ENCODE measurements around the gene NR1D1.

The NR1D1 gene

DNA sequence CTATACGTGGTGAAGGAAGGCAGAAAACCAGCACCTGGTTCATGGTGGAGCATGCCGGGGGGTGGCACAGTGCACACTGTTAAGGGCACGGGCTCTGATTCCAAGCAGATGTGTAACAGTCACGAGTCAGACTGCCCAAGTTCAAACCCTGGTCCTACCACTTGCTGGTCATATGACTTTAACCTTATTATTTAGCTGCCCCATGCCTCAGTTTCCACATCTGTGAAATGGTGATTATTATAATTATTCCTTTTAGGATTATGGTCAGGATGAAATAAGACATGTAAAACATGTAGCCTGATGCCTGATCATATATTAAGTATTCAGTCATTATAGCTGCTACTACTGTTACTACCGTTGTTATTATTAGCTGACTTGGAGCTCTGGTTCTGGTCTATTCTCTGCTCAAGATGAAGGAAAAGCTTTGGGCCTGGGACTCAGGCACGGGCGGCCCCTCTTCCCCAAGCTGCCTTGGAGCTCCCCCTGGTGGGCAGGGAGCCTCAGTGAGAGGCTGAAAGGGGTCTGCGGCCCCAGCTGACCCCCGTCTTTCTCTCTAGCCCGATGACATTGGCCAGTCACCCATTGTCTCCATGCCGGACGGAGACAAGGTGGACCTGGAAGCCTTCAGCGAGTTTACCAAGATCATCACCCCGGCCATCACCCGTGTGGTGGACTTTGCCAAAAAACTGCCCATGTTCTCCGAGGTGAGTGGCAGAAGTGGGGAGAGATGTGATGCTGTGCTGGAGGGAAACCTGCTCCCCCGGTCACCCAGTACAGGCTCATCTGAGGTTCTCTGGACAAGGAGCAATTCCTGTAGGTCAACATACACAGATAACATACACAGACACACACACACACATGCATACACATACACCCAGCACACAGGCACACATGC lies 14.0 kb downstream of the NR1D1 start:
- no peak for FAIRE-seq
- peak; percentile 80 for DNase-seq (ENCODE audit: insufficient read length)
- TF ChIP-seq POLR2AphosphoS5 (IDR thresholded peaks at IDR 0.05; ENCODE audit: low read depth, low read length): no peak
- TF ChIP-seq TAF1 (IDR thresholded peaks at IDR 0.05; ENCODE audit: borderline replicate concordance, low read depth, low read length): no peak
- no peak for TF ChIP-seq POLR2A (IDR thresholded peaks at IDR 0.05; ENCODE audit: low read depth, low read length)

DNA sequence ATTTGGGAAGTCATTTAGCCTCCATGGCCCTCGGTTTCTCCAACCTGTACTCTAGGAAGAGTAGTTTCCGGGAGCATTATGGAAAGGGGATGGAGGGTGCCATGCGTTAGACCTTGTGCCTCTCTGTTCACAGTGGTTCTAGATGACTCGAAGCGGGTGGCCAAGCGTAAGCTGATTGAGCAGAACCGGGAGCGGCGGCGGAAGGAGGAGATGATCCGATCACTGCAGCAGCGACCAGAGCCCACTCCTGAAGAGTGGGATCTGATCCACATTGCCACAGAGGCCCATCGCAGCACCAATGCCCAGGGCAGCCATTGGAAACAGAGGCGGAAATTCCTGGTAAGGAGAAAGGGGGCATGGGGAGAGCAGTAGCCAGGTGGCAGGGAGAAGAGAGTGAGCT lies 15.9 kb downstream of the NR1D1 start:
- no peak for FAIRE-seq
- TF ChIP-seq POLR2AphosphoS5 (IDR thresholded peaks at IDR 0.05; ENCODE audit: low read depth, low read length): no peak
- TF ChIP-seq POLR2A (IDR thresholded peaks at IDR 0.05; ENCODE audit: low read depth, low read length): no peak
- TF ChIP-seq TAF1 (IDR thresholded peaks at IDR 0.05; ENCODE audit: borderline replicate concordance, low read depth, low read length): no peak
- no peak for DNase-seq (ENCODE audit: insufficient read length)

DNA sequence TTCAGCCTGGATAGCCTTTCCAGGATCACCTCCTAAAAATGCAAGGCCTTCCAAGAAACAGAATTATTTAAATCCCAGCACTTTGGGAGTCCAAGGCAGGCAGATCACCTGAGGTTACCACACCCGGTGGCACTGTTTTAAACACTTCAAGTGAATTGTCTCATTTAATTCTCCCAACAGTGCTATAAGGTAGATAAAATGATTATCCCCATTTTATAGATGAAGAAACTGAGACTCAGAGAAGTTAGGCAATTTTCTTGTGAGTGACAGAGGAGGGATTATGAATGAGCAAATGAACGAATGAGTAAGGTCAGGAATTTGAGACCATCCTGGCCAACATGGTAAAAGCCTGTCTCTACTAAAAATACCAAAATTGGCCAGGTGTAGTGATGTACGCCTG lies 20.8 kb downstream of the NR1D1 start:
- DNase-seq (ENCODE audit: insufficient read length) (no peak), FAIRE-seq (no peak)
- no peak for TF ChIP-seq POLR2AphosphoS5 (IDR thresholded peaks at IDR 0.05; ENCODE audit: low read depth, low read length)

DNA sequence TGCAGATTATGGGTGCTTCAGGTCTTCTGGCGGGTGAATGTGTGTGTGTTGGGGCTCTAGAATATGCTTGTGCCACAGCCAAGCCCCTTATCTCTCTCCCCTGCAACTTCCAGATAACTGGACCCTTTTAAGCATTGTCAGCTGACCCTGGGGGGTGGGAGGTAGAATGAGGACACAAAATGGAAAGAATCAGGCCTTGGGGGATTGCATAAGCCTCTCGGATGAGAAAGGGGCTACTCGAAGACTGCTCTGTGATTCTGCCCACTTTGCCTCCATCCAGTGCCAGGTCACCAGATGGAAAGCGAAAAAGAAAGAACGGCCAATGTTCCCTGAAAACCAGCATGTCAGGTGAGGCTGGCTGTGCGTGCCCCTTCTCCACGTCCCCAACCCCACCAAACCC lies 23.8 kb downstream of the NR1D1 start:
- no peak for TF ChIP-seq POLR2A (IDR thresholded peaks at IDR 0.05; ENCODE audit: low read depth, low read length)
- no peak for TF ChIP-seq TAF1 (IDR thresholded peaks at IDR 0.05; ENCODE audit: borderline replicate concordance, low read depth, low read length)
- no peak for TF ChIP-seq POLR2AphosphoS5 (IDR thresholded peaks at IDR 0.05; ENCODE audit: low read depth, low read length)
- no peak for DNase-seq (ENCODE audit: insufficient read length)
- FAIRE-seq: no peak

DNA sequence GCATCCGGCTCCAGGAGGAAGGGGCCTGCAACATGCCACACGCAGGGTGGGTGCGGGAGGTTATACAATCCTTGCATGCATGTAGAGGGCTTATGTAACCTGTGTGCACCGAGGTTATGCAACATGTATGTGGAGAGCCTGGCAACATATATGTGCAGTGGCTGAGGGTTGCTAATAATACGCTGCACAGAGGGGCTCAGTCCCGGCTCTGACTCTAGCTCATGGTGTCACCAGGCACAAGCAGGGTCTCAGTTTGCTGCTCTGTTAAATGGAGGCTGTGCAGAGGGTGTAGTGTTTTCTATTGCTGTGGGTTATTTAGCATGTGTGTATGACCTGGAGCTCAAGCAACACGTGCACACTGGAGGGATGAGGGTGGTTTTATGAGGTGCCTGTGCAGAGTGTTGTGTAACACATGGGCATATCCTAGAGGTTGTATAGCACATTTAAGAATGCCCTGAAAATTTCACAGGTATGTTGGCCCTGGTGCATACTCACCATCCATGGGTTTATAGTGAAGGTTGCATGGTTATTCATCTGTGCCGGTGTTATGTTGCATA lies 24.4 kb downstream of the NR1D1 start:
- TF ChIP-seq TAF1 (IDR thresholded peaks at IDR 0.05; ENCODE audit: borderline replicate concordance, low read depth, low read length) (no peak), POLR2A (IDR thresholded peaks at IDR 0.05; ENCODE audit: low read depth, low read length) (no peak), POLR2AphosphoS5 (IDR thresholded peaks at IDR 0.05; ENCODE audit: low read depth, low read length) (no peak)
- FAIRE-seq: peak; percentile 67
- DNase-seq (ENCODE audit: insufficient read length): no peak

DNA sequence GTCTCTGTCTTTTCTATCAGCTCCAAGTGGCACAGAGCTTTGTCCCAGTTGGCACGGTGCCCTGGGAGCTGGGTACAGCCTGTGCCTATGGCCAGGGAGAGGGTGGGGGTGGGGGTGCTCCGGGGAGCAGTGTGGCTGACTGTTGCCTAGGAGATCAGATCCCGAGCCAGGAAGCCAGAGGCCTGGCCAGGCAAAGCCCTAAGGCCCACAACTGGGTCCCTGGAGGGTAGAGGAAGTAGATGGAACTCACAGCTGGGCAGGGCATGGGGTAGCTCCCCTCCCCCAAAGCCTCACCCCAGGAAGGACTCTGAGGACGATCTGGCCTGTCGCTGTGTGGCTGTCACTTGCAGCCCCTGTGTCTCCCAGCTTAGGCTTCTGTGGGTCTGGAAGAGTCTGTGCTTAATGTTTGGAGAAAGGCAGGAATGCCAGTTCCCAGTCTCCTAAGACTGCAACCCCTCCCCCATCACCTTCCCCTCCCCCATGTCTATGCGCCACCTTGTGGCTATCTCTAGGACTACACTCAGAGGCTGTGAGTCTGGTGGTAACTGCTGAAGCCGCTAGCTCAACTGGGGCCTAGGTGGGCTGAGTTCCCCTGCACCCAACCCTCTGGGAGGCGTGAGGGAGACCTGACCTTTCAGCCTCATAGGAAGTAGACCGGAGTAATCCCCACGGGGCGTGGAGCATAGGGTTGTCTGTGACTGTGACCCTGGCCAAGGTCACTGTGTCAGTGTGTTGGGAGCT lies 25.0 kb downstream of the NR1D1 start:
- TF ChIP-seq TAF1 (IDR thresholded peaks at IDR 0.05; ENCODE audit: borderline replicate concordance, low read depth, low read length) (no peak), POLR2A (IDR thresholded peaks at IDR 0.05; ENCODE audit: low read depth, low read length) (no peak), POLR2AphosphoS5 (IDR thresholded peaks at IDR 0.05; ENCODE audit: low read depth, low read length) (no peak)
- FAIRE-seq: peak; percentile 94

DNA sequence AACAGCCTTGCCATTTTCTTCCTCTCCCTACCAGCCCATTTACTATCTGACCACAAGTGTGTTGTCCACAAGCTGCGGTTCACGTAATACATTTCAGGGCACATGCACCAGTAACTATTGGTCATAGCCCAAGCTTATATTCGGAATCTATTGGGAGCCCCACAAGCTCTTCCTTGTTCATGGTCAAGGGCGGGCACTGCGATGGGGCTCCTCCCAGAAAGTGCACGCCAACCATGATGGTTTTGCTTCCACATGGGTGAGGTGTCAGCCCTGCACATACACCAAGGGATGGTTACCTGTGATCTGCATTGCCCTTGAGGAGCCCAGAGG lies 25.6 kb downstream of the NR1D1 start:
- TF ChIP-seq POLR2A (IDR thresholded peaks at IDR 0.05; ENCODE audit: low read depth, low read length): no peak
- TF ChIP-seq POLR2AphosphoS5 (IDR thresholded peaks at IDR 0.05; ENCODE audit: low read depth, low read length): no peak
- TF ChIP-seq TAF1 (IDR thresholded peaks at IDR 0.05; ENCODE audit: borderline replicate concordance, low read depth, low read length): no peak
- no peak for DNase-seq (ENCODE audit: insufficient read length)
- no peak for FAIRE-seq

More for the DNA sequence above, 25.0 kb downstream of the NR1D1 start:
- no peak for DNase-seq (ENCODE audit: insufficient read length)

DNA sequence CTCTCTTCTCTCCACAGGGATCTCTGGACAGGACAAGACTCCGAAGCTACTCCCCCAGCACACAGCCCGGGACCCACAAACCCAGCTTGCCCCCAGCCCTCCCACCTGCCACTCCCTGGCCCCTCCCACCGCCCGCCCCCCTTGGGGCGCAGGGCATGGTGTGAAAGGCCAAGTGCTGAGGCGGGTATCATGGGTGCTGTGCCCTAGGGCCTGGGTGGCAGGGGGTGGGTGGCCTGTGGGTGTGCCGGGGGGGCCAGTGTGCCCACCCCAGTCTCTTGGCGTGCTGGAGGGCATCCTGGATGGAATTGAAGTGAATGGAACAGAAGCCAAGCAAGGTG lies 26.2 kb downstream of the NR1D1 start:
- DNase-seq (ENCODE audit: insufficient read length) (no peak), FAIRE-seq (no peak)
- TF ChIP-seq POLR2AphosphoS5 (IDR thresholded peaks at IDR 0.05; ENCODE audit: low read depth, low read length) (no peak), TAF1 (IDR thresholded peaks at IDR 0.05; ENCODE audit: borderline replicate concordance, low read depth, low read length) (no peak), POLR2A (IDR thresholded peaks at IDR 0.05; ENCODE audit: low read depth, low read length) (no peak)

DNA sequence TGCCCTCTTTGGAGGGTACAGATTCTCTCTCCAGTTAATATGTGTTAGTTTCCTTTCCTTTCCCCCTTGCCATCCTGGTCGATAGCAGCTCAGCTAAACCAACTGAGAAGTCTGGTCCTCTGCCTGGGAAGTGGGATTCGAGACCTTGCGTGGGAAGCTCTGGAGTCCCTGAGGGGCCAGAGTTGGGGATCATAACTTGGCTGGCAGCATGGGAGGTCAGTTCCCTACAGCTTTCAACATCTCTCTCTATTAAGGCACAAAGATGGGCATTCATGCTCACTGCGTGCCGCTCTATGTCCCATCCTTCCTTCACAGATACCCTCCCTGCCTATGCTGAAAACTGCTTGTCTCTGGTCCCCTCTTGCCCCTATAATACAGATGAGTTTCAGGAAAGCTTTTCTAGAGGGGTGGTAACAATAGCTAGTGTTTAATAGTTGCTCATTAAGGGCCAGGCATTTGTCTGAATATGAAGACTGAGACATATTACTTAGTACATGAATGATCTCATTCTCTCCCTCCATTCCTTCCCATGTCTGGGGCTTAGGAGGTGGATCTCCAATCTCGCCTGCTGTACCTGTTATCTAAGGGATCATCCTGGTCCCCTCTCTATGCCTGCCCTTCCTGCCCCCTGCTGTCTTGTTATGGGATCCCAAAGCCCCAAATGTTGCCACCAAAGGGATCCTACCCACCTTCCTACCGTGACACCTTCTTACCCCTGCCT lies 26.8 kb downstream of the NR1D1 start:
- no peak for TF ChIP-seq POLR2A (IDR thresholded peaks at IDR 0.05; ENCODE audit: low read depth, low read length)
- no peak for TF ChIP-seq POLR2AphosphoS5 (IDR thresholded peaks at IDR 0.05; ENCODE audit: low read depth, low read length)
- no peak for TF ChIP-seq TAF1 (IDR thresholded peaks at IDR 0.05; ENCODE audit: borderline replicate concordance, low read depth, low read length)
- no peak for DNase-seq (ENCODE audit: insufficient read length)
- no peak for FAIRE-seq

DNA sequence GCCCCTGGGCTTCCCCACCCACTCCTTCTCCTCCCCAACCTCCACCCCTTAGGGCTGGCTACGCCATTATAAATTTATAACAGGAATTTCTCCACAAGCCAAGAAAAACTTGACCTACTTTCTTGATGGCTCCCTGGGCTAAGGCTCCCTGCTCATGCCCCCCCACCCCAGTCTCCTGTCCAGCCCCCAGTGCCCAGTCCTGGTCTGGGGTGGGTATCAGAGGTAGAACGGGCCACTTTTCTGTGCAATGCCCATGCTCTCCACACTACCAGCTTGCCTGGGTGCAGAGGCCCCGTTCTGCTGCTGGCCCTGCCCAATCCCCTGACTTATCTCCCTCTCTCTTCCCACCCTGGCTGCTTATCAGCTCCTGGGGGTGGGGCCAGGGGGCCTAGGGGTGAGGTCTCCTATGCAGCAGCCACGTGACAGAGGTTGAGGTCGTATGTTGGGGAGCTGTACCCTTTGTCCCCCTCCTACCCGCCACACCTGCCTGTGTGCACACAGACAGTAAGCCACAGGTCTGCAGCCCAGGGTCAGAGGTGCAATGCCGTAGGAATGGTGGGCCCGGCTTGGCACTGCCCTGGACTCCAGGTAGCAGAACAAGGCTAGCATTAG lies 27.5 kb downstream of the NR1D1 start:
- DNase-seq (ENCODE audit: insufficient read length) (no peak), FAIRE-seq (no peak)
- TF ChIP-seq POLR2AphosphoS5 (IDR thresholded peaks at IDR 0.05; ENCODE audit: low read depth, low read length) (no peak), POLR2A (IDR thresholded peaks at IDR 0.05; ENCODE audit: low read depth, low read length) (no peak), TAF1 (IDR thresholded peaks at IDR 0.05; ENCODE audit: borderline replicate concordance, low read depth, low read length) (no peak)
